ENCODE results near the gene MRPL44.

- TF ChIP-seq CTCF (conservative IDR thresholded peaks at IDR 0.05 in 1 of 2, IDR thresholded peaks at IDR 0.05 in 1 of 2; ENCODE audit: low read depth in 1 of 2, low read length in 2 of 2): no peak
- TF ChIP-seq EZH2 (IDR thresholded peaks at IDR 0.05; ENCODE audit: low read length, missing control alignments): no peak
These were observed 13.7 kb upstream of the MRPL44 start for GRCh38 chr2:223943561-223944008.
